GM23338 (cell line): ENCODE data around the gene SLC29A4. TPM values are rescaled to one million over a fixed set of nuclear protein-coding genes. Genes with fewer than 3 reads are reported as not detected.
"Not testable (repeated sequence)": the region's sequence is repeated elsewhere in the genome, so short reads cannot be mapped to it uniquely, and the experiment has no call there.

Experiments
- ATAC-seq: fragments of 200-7000 bp; cut with Tn5 transposase; 3 replicates; pipeline ENCODE4 v1.9.1; 2020
- DNase-seq: peaks from one replicate; pipeline ENCODE4 v3.0.0-alpha.2; 2015; ENCODE audit warnings: low spot score
- H2AFZ ChIP-seq: fragments of 200-600 bp; sonication (generic); 2 replicates; pipeline ENCODE4 v1.8.0; 2016; ENCODE audit warnings: antibody characterized with exemption, mild to moderate bottlenecking, moderate library complexity
- H3F3A ChIP-seq: fragments of 200-600 bp; sonication (generic); replicated peaks from 2 replicates; pipeline ENCODE4 v1.8.0; 2017; ENCODE audit warnings: antibody characterized with exemption, mixed run types, low read depth
- H3K27ac ChIP-seq: fragments of 200-600 bp; sonication (generic); 2 replicates; pipeline ENCODE4 v1.6.1; 2016; ENCODE audit warnings: low read depth
- H3K27me3 ChIP-seq: fragments of 200-600 bp; sonication (generic); 2 replicates; pipeline ENCODE4 v1.8.0; 2016; ENCODE audit warnings: mild to moderate bottlenecking, mixed run types, moderate library complexity; ENCODE audit not compliant: insufficient read depth
- H3K36me3 ChIP-seq: fragments of 200-600 bp; sonication (generic); 2 replicates; pipeline ENCODE4 v1.8.0; 2016; ENCODE audit warnings: mild to moderate bottlenecking; ENCODE audit not compliant: insufficient read depth
- H3K4me1 ChIP-seq: fragments of 200-600 bp; sonication (generic); 2 replicates; pipeline ENCODE4 v1.8.0; 2016; ENCODE audit warnings: mild to moderate bottlenecking, moderate library complexity; ENCODE audit not compliant: insufficient read depth
- H3K4me2 ChIP-seq: fragments of 200-600 bp; sonication (generic); 2 replicates; pipeline ENCODE4 v1.7.1; 2017; ENCODE audit warnings: mixed run types
- H3K4me3 ChIP-seq: fragments of 200-600 bp; sonication (generic); 2 replicates; pipeline ENCODE4 v1.6.1; 2016; ENCODE audit warnings: mixed run types
- H3K79me2 ChIP-seq: fragments of 200-600 bp; sonication (generic); replicated peaks from 2 replicates; pipeline ENCODE4 v1.8.0; 2017; ENCODE audit warnings: mild to moderate bottlenecking; ENCODE audit not compliant: insufficient read depth
- H3K9me2 ChIP-seq: fragments of 200-600 bp; sonication (generic); 2 replicates; pipeline ENCODE4 v1.8.0; 2017; ENCODE audit not compliant: insufficient read depth
- H4K20me1 ChIP-seq: fragments of 200-600 bp; sonication (generic); replicated peaks from 2 replicates; pipeline ENCODE4 v1.8.0; 2017; ENCODE audit warnings: mild to moderate bottlenecking; ENCODE audit not compliant: insufficient read depth
- H3K27ac Mint-ChIP-seq: 2 replicates; pipeline ENCODE4 v1.8.0; 2020; ENCODE audit warnings: inconsistent platforms, mild to moderate bottlenecking, moderate library complexity, mixed read lengths
- H3K27me3 Mint-ChIP-seq: 3 replicates; pipeline ENCODE4 v1.8.0; 2022; ENCODE audit warnings: low read depth, mild to moderate bottlenecking, moderate library complexity, mixed read lengths, inconsistent platforms; ENCODE audit not compliant: insufficient read depth, poor library complexity
- H3K36me3 Mint-ChIP-seq: 3 replicates; pipeline ENCODE4 v1.8.0; 2021; ENCODE audit warnings: low read depth, mild to moderate bottlenecking, inconsistent platforms, moderate library complexity, mixed read lengths
- H3K4me1 Mint-ChIP-seq: 3 replicates; pipeline ENCODE4 v1.8.0; 2020; ENCODE audit warnings: mild to moderate bottlenecking, inconsistent platforms, mixed read lengths
- H3K4me3 Mint-ChIP-seq: 3 replicates; pipeline ENCODE4 v1.8.0; 2021; ENCODE audit warnings: moderate library complexity, mild to moderate bottlenecking, inconsistent platforms, mixed read lengths
- H3K9me3 Mint-ChIP-seq: 3 replicates; pipeline ENCODE4 v1.8.0; 2020; ENCODE audit warnings: moderate library complexity, mild to moderate bottlenecking, inconsistent platforms, mixed read lengths
- CREB1 ChIP-seq: fragments of 250-450 bp; sonication (Bioruptor Pico); IDR thresholded peaks from 2 replicates; pipeline ENCODE4 v1.5.0; 2020; ENCODE audit warnings: low read depth, mild to moderate bottlenecking, moderate library complexity
- CTCF ChIP-seq, 2 experiments: fragments of 200-600 bp in 1 of 2; sonication (generic) in 1 of 2; conservative IDR thresholded peaks; 2 replicates each; pipeline versions ENCODE4 v1.5.1 to v1.6.1; 2016 to 2017; ENCODE audit warnings: antibody characterized with exemption in 2 of 2, low read depth in 2 of 2, mild to moderate bottlenecking in 2 of 2, moderate library complexity in 1 of 2
- ETS1 ChIP-seq: IDR thresholded peaks from 2 replicates; pipeline ENCODE4 v1.6.1; 2016; ENCODE audit warnings: antibody characterized with exemption
- EZH2 ChIP-seq: fragments of 200-600 bp; sonication (generic); IDR thresholded peaks from one replicate; pipeline ENCODE4 v1.8.0; 2017; ENCODE audit warnings: antibody characterized with exemption, mild to moderate bottlenecking, low read depth; ENCODE audit not compliant: unreplicated experiment
- JUNB ChIP-seq: IDR thresholded peaks from one replicate; pipeline ENCODE4 v1.6.1; 2016; ENCODE audit warnings: antibody characterized with exemption; ENCODE audit not compliant: unreplicated experiment
- NANOG ChIP-seq: IDR thresholded peaks from 2 replicates; pipeline ENCODE4 v1.6.1; 2016; ENCODE audit warnings: antibody characterized with exemption, borderline replicate concordance
- POLR2AphosphoS5 ChIP-seq: IDR thresholded peaks from 2 replicates; pipeline ENCODE4 v1.6.1; 2016; ENCODE audit warnings: antibody characterized with exemption, low read depth
- ZNF114 ChIP-seq: fragments of 250-450 bp; sonication (Bioruptor Pico); IDR thresholded peaks from 2 replicates; pipeline ENCODE4 v1.5.0; 2020; ENCODE audit warnings: mild to moderate bottlenecking, moderate library complexity
- polyA plus RNA-seq: library from polyadenylated mRNA; unstranded; fragments of >200 nt; fragmentation: Nextera tagmentation; extraction: Ambion mirVana; gene quantifications from 2 replicates; pipeline ENCODE4 v1.2.1, GENCODE V29; 2016
- total RNA-seq: library from RNA; depleted of rRNA; stranded (reverse); fragments of >200 nt; shearing (Covaris generic); gene quantifications from 2 replicates; pipeline ENCODE4 v1.2.3, GENCODE V29; 2014
- TF ChIP-seq, protein P1 (sequence below): IDR thresholded peaks from one replicate; pipeline ENCODE4 v1.6.1; 2018; ENCODE audit warnings: antibody characterized with exemption; ENCODE audit not compliant: unreplicated experiment

Gene SLC29A4
- total and polyA plus RNA-seq, 2 experiments from 2014 or later: 4.8 to 8.1 TPM

DNA sequence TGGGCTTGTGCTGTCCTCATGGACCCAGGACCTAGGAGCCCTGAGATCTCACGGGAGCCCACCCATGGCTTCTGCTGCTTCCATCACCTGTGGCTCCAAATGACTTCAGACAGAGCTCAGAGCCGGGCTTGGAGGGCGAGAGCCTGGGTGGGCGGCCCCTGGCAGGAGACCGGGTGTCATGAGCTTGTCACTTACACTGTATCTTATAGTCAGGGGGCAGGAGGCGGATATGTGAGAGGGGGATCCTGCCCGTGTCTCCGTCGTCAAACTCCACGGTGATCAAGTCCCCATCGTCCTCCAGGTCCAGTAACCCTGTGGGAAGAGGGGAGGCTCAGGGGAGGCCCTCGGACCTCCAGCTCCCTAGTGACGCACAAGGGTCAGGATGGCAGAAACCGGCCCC is 33.0 kb downstream of the SLC29A4 start:
- no peak overlapping the region for H3K27ac ChIP-seq
- H3K9me2 ChIP-seq: no peaks in the 10 kb centered on the region
- H3K4me1 ChIP-seq: no peaks in the 10 kb centered on the region
- DNase-seq (no peak), ATAC-seq (no peak)
- H4K20me1 ChIP-seq: no peaks in the 10 kb centered on the region
- no peak overlapping the region for H3K27ac Mint-ChIP-seq
- H2AFZ ChIP-seq: no peak overlapping the region
- H3K79me2 ChIP-seq: no peaks in the 10 kb centered on the region
- no peaks in the 10 kb centered on the region for H3K36me3 ChIP-seq
- no peak overlapping the region for H3K4me2 ChIP-seq
- no peak overlapping the region for H3K4me3 Mint-ChIP-seq
- H3K4me1 Mint-ChIP-seq: no peaks in the 10 kb centered on the region
- no peaks in the 10 kb centered on the region for H3K27me3 ChIP-seq
- TF ChIP-seq EZH2 (no peak), CTCF (conservative IDR thresholded peaks at IDR 0.05; ENCODE audit: low read depth in 2 of 2) (no peak), ETS1 (no peak), ZNF114 (no peak), CREB1 (no peak), NANOG (no peak)
- no peak overlapping the region for H3K4me3 ChIP-seq
- peaks cover 9% of the 10 kb centered on the region for H3K9me3 Mint-ChIP-seq
- no peaks in the 10 kb centered on the region for H3F3A ChIP-seq
- H3K27me3 Mint-ChIP-seq: peaks cover 11% of the 10 kb centered on the region
- peaks cover 13% of the 10 kb centered on the region; the same call in 1 of the 3 replicates for H3K36me3 Mint-ChIP-seq

- not testable (repeated sequence) for DNase-seq, H3K36me3 ChIP-seq, H3K79me2 ChIP-seq, H3K27ac ChIP-seq, ATAC-seq, H3F3A ChIP-seq, H3K27ac Mint-ChIP-seq, H3K9me3 Mint-ChIP-seq, H3K4me3 ChIP-seq, H4K20me1 ChIP-seq, H3K9me2 ChIP-seq, H3K4me2 ChIP-seq, H3K27me3 ChIP-seq, H3K4me3 Mint-ChIP-seq, H3K4me1 Mint-ChIP-seq, H3K4me1 ChIP-seq, H2AFZ ChIP-seq
- peaks cover 13% of the 10 kb centered on the region; the same call in 1 of the 3 replicates for H3K36me3 Mint-ChIP-seq
- peaks cover 13% of the 10 kb centered on the region for H3K27me3 Mint-ChIP-seq
Measured at GRCh38 chr7:5318613-5319012, 35.9 kb downstream of the SLC29A4 start.

GRCh38 chr7:5320391-5320790 is 37.6 kb downstream of the SLC29A4 start:
- Mint-ChIP-seq H3K9me3 (peaks cover 9% of the 10 kb centered on the region), H3K27me3 (peaks cover 11% of the 10 kb centered on the region), H3K27ac (no peak overlapping the region), H3K4me1 (no peaks in the 10 kb centered on the region; the same call in 2 of the 3 replicates), H3K4me3 (no peak overlapping the region), H3K36me3 (peaks cover 13% of the 10 kb centered on the region; the same call in 1 of the 3 replicates)
- H2AFZ ChIP-seq: no peak overlapping the region
- no peaks in the 10 kb centered on the region for H3K27me3 ChIP-seq
- H3K27ac ChIP-seq: no peak overlapping the region
- no peaks in the 10 kb centered on the region for H3K4me1 ChIP-seq
- H3K79me2 ChIP-seq: no peaks in the 10 kb centered on the region
- H3K4me3 ChIP-seq: no peak overlapping the region
- H3K4me2 ChIP-seq: no peak overlapping the region
- H4K20me1 ChIP-seq: no peaks in the 10 kb centered on the region
- TF ChIP-seq POLR2AphosphoS5 (no peak), JUNB (no peak), CTCF (conservative IDR thresholded peaks at IDR 0.05; ENCODE audit: low read depth in 2 of 2) (no peak)
- TF ChIP-seq, protein P1, sequence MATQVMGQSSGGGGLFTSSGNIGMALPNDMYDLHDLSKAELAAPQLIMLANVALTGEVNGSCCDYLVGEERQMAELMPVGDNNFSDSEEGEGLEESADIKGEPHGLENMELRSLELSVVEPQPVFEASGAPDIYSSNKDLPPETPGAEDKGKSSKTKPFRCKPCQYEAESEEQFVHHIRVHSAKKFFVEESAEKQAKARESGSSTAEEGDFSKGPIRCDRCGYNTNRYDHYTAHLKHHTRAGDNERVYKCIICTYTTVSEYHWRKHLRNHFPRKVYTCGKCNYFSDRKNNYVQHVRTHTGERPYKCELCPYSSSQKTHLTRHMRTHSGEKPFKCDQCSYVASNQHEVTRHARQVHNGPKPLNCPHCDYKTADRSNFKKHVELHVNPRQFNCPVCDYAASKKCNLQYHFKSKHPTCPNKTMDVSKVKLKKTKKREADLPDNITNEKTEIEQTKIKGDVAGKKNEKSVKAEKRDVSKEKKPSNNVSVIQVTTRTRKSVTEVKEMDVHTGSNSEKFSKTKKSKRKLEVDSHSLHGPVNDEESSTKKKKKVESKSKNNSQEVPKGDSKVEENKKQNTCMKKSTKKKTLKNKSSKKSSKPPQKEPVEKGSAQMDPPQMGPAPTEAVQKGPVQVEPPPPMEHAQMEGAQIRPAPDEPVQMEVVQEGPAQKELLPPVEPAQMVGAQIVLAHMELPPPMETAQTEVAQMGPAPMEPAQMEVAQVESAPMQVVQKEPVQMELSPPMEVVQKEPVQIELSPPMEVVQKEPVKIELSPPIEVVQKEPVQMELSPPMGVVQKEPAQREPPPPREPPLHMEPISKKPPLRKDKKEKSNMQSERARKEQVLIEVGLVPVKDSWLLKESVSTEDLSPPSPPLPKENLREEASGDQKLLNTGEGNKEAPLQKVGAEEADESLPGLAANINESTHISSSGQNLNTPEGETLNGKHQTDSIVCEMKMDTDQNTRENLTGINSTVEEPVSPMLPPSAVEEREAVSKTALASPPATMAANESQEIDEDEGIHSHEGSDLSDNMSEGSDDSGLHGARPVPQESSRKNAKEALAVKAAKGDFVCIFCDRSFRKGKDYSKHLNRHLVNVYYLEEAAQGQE: no peak
- no peaks in the 10 kb centered on the region for H3K9me2 ChIP-seq
- H3F3A ChIP-seq: no peaks in the 10 kb centered on the region
- DNase-seq (no peak), ATAC-seq (no peak)
- no peaks in the 10 kb centered on the region for H3K36me3 ChIP-seq
